HCT116 (cell line): ENCODE measurements around the gene MEIKIN.

Source experiments
- CTCF ChIP-seq, 3 experiments: fragments of 200-600 bp in 1 of 3; sonication (generic) in 1 of 3; IDR thresholded peaks in 2 of 3; conservative IDR thresholded peaks in 1 of 3; 2 replicates each; pipeline ENCODE4 v1.5.1; 2012 to 2017; ENCODE audit warnings: low read depth in 2 of 3, low read length in 2 of 3, antibody characterized with exemption in 1 of 3, borderline replicate concordance in 1 of 3, control low read depth in 1 of 3, mild to moderate bottlenecking in 1 of 3, mixed read lengths in 1 of 3, mixed run types in 1 of 3, moderate library complexity in 1 of 3; ENCODE audit not compliant: insufficient read depth in 1 of 3
- EZH2 ChIP-seq: fragments of 200-600 bp; sonication (generic); IDR thresholded peaks from 2 replicates; pipeline ENCODE4 v1.6.1; 2017; ENCODE audit warnings: antibody characterized with exemption, mixed run types
- FOSL1 ChIP-seq: IDR thresholded peaks from 2 replicates; pipeline ENCODE4 v1.6.1; 2012; ENCODE audit warnings: low read depth
- MAX ChIP-seq: IDR thresholded peaks from 2 replicates; pipeline ENCODE4 v1.6.1; 2012
- POLR2A ChIP-seq: IDR thresholded peaks from 2 replicates; pipeline ENCODE4 v1.7.0; 2011; ENCODE audit warnings: borderline replicate concordance; ENCODE audit not compliant: insufficient read depth, insufficient read length; ENCODE audit errors: extremely low read depth
- POLR2AphosphoS5 ChIP-seq: IDR thresholded peaks from 2 replicates; pipeline ENCODE4 v1.6.1; 2011; ENCODE audit warnings: mild to moderate bottlenecking, low read depth, low read length, moderate library complexity
- SIN3A ChIP-seq: IDR thresholded peaks from 2 replicates; pipeline ENCODE4 v1.6.1; 2012; ENCODE audit warnings: low read depth
- SP1 ChIP-seq: IDR thresholded peaks from 2 replicates; pipeline ENCODE4 v1.6.1; 2012; ENCODE audit warnings: low read depth
- SRF ChIP-seq: IDR thresholded peaks from 2 replicates; pipeline ENCODE4 v1.6.1; 2012; ENCODE audit warnings: low read depth

GRCh38 chr5:131783874-131784273 lies 161.6 kb downstream of the MEIKIN start:
- TF ChIP-seq MAX, result no peak
- TF ChIP-seq FOSL1, result no peak
- TF ChIP-seq CTCF (IDR thresholded peaks at IDR 0.05 in 2 of 3, conservative IDR thresholded peaks at IDR 0.05 in 1 of 3; ENCODE audit: borderline replicate concordance in 1 of 3, insufficient read depth in 1 of 3, low read depth in 2 of 3, low read length in 2 of 3), result no peak
- TF ChIP-seq SRF, result no peak
- no peak for TF ChIP-seq POLR2AphosphoS5
- TF ChIP-seq POLR2A, result no peak
- no peak for TF ChIP-seq EZH2
- TF ChIP-seq SIN3A, result no peak
- TF ChIP-seq SP1, result no peak
